ENCODE measurements around the gene RDH5.

Gene RDH5

DNA sequence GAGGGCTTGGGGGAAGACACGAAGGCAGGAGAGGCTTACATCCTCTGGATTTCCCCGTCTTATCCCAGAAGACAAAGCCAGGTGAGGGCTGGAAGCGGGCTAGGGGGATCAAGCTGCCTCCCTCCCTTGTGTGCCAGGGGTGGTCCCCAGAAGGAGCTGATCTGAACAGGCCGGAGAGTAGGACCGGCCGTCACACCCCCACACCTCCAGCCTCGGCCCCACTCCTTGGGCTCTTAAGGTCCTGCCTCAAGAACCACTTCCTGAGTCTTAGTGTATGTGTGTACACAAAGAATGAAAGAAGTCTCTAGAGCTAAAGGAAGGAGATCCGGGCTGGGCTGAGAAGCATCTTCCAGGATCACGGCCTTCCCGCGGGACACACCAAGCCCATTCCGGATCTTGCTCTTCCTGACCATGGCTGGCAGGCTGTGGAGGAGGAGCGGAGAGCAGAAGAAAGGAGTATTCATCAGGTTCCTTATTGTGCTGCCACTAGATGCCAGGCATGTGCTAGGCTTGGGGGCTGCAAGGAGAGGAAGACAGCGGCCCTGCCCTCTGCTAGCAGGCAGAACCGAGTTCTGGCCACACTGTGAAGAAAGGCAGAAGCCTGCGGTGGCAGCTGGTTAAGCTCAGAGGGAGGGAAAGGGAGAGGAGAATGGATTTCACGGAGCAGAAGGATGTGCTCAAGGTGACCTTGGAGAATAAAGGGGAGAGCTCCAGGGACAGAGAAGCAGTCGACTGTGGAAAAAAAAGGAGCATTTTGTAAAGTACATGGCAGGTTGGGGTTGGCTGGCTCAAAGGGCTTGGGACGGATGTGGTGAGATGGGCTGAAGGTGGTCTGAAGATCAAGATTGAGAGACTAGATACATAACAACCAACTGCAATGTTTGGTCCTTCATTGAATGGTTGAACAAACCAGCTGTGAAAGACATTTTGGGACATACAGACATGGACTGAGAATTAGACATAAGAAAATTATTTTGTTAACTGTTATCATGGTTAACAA lies 9.9 kb downstream of the RDH5 start:
- no peak for FAIRE-seq

GRCh38 chr12:55732288-55732687 lies 12.1 kb downstream of the RDH5 start:
- no peak for FAIRE-seq

DNA sequence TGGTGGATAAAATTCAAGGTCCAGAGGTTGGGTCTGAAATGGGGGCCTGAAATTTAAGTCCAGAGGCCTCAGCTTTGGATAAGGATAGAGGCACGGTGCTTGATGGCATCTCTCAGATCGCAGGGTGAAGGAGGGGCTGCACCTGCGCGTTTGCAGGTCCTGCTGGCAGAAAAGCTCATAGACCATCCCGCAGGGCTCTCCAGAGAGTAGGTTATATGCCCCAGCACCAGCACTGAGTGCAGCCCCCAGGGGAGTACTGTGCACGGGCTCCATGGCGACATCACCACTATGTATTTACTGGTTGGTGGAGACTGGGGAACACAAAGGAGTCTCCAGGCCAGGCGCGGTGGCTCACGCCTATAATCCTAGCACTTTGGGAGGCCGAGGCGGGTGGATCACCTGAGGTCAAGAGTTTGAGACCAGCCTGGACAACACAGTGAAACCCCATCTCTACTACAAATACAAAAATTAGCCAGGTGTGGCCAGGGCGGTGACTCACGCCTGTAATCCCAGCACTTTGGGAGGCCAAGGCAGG lies 12.9 kb downstream of the RDH5 start:
- FAIRE-seq = no peak

DNA sequence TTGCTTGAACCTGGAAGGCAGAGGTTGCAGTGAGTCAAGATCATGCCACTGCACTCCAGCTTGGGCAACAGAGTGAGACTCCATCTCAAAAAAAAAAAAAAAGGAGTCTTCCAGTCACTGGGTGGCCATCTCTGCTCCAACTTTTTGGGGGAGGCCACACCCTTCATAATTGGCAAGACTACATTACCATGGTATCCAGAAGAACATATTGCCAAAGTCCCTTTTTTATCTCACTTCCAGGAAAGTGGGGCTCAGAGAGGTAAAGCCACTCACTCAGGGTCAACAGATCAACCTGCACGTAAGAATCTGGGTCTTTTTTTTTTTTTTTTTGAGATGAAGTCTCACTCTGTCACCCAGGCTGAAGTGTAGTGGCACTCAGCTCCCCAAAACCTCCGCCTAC lies 13.7 kb downstream of the RDH5 start:
- FAIRE-seq = no peak

DNA sequence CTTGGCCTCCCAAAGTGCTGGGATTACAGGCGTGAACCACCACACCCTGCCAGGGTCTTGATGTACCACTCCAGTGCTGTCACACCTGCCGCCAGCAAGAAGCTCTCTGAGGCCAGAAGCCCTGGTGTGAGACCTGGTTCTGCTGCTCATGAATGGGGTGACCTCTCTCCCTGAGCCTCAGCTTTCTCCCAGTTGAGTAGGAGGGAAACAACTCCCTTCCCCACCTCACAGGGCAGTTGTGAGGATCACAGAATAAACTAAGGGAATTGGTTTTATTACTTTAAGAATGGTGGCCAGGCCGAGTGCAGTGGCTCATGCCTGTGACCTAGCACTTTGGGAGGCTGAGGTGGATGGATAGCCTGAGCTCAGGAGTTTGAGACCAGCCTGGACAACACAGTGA lies 14.4 kb downstream of the RDH5 start:
- FAIRE-seq = no peak

DNA sequence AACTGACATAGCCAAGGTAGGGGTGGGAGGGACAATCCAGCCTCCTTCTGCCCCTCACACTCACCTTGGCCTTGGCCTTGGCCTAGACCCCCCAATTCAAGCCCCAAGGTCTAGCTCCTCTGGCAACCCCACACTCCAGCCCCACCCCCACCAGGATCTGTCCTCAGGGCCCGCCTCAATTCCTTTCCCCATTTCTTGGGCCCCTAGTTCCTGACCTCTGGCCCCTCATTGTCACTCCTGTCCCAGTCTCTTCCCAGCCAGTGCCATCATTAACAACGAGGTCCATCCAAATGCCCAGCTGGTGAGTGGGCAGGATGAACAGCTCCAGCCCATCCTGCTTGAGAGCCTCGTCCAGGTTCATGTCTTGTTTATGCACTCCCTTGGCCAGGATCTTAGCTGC lies 15.9 kb downstream of the RDH5 start:
- FAIRE-seq = no peak

- FAIRE-seq = no peak
Measured at GRCh38 chr12:55736780-55737580, 16.8 kb downstream of the RDH5 start.

- FAIRE-seq = no peak
Measured at GRCh38 chr12:55737581-55738122, 17.5 kb downstream of the RDH5 start.

DNA sequence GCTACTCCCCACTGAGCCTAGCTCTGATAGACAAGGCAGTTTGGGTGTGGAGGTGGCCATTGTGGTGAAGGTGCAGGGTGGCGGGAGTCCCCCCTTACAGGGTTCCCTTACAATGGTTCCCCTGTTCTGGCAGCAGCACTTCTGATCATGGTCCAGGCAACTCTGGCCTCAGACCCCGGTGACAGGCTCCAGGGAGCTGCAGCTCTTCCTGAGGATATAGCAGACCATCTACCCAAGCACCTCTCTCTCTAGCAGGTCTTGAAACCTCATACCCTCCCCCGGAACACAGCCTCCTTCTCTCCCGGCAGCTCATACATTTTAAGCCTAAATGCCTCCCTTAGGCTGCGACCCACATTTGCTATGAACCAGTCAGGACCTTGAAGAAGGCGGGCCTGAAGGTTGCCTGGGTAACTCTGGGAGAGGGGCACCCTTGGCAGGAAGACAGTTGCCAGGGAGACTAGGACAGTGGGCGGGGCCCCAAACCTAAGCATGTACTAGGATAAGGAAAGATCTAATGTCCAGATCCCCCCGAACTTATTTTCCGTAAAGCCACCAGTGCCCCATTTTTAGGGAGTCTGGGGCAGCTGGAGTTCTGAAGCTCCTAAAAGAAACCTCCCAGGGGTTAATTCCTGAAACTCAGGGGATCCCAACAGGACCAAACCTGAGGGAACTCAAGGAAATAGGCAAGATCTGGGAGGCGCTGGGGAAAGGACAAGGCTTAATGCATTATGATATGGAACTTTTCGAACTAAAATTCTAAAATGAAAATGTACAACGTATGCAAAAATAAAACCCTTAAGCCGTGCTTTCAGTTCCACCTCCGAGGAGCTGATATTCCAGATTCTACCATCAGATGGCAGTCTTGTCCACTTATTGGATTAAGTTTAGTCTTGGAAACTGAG lies 18.2 kb downstream of the RDH5 start:
- FAIRE-seq = peak; percentile 96

GRCh38 chr12:55739025-55739378 lies 18.8 kb downstream of the RDH5 start:
- no peak for FAIRE-seq

- FAIRE-seq = no peak
Measured at GRCh38 chr12:55741931-55742680, 21.9 kb downstream of the RDH5 start.

DNA sequence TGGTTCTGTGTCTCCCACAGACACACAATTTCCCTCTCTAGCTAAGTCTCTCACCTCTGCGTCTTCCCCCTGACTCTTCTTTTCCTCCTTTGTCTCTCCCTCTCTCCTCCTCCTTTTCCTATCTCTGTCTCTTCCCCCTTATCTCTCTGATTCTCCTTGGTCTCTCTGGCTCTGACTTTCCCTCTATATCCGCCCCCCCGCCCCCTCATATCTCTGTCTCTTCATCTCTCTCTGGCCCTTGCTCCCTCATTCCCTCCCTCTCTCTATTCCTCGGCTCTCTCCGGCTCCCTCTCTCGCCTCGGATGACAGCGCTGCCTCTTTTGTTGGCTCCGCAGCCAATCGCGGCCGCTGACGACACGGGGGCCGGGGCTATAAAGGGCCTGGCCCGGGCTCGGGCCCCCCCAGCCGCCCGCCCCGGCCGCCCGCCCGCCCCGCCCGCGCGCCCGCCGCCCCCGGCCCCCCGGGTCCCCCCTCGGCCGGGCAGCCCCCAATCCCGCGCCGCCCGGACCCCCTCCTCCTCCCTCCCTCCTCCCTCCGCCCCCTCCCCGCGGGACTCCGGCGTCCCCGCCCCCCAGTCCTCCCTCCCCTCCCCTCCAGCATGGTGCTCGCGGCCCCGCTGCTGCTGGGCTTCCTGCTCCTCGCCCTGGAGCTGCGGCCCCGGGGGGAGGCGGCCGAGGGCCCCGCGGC lies 22.7 kb downstream of the RDH5 start, which contains the start of gene GDF11:
Gene GDF11, plus strand, starts transcription at position 404 of the 687 bp plus-strand sequence. Its CDS starts 195 bp downstream, at position 599.
- FAIRE-seq = no peak

DNA sequence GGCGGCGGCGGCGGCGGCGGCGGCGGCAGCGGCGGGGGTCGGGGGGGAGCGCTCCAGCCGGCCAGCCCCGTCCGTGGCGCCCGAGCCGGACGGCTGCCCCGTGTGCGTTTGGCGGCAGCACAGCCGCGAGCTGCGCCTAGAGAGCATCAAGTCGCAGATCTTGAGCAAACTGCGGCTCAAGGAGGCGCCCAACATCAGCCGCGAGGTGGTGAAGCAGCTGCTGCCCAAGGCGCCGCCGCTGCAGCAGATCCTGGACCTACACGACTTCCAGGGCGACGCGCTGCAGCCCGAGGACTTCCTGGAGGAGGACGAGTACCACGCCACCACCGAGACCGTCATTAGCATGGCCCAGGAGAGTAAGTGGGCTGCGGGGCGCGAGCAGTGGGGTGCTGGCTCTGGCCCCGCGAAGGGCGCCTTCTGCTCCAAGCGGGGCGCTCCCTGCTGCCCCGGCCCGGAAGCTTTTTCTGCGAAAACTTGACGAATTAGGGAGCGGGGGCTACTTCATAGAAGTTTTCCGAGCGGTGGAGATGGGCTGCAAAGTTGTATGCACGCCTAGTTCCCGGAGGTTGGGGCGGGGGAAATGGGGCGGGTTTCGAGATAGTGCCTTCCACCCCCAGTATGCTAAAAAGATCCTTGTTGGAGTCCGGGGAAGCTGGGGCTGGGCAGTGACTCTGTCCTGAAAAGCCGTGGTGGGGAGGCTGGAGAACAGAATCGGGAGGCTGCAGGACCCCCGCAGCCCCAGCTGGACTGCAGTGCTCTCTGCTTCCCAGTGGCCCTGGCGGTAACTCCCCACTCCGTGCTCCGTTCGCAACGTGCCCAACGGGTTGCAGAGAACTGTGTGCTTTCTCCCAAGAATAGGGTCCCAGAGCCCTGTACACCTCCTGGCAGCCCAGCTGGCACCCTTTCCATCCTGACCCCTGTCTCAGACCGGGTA lies 23.5 kb downstream of the RDH5 start:
- no peak for FAIRE-seq

DNA sequence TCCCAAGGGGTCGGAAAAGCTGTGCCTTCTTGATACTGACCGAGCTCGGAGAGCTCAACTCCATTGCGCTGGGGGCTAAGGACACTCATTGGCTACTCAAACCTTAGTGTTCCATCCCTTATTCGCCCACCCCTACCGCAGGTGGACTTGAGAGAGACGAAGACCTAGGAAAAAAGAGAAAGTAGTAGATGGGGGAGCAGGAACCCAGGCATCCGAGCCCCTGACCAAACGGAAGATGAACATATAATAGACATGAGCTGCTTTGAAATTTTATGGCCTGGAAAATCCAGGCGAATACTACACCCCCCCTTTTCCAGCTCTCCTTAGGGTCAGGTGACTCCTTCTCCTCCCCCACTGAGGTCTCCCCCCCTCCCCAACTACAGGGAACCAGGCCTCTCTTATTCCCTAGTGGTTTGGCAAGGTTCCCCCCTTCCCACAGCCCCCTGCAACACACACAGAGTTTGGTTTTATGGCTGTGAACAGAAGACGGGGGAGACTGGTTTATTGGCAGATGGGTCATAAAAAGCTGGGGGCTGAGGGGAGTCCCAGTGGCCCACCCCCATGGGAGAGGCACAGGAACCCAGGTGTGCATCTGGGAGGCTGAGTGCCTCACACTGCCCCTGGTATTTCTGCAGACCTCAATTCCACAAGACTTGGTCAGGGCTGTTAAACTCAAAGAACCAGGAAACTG lies 24.3 kb downstream of the RDH5 start:
- no peak for FAIRE-seq

DNA sequence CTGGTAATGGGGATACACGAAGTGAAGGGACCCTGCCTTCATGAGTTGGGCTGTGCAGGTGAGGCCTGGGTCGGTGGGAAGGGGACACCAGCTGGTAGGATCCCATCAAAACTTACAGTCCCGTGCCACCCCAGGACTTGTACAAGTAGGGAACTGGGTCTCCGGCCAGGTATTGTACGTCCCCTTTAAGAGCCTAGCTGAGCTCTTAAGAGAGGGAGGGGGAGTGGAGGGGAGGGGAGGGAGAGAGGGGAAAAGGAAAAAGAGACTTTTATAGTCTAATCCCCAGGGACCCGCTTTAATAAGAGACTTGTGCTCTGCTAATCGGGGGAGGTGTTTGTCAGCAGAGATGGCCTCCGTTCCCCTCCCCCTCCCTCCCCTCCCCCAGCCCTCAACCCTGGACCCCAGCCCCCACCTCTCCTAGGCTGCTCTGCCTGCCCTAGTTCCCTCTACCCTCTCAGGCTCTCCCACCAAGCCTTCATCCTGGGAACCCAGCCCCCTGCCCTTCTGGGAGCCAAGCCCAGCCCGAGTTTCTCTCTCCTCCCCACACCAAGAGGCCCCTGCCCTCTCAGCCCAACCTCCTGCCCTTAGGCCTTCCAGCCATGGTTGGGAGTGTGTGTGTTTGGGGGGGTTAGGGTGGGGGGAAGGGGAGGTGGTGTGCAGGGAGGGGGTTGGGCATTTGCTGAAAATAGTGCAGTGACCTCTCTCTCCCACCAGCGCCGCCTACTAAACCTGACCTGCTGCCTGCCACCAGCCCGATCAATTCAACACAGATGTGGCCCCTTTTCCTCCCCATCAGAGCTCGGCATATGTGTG lies 25.4 kb downstream of the RDH5 start:
- no peak for FAIRE-seq

- no peak for FAIRE-seq
Measured at GRCh38 chr12:55746174-55746912, 26.1 kb downstream of the RDH5 start.

- FAIRE-seq = no peak
Measured at GRCh38 chr12:55746913-55747231, 26.7 kb downstream of the RDH5 start.
